Epithelial cell of esophagus (primary cell): ENCODE data around the gene CREB5.

Experiments used
- DNase-seq: peaks from one replicate; pipeline ENCODE4 v3.0.0; 2010; ENCODE audit warnings: low read depth
- H3K4me3 ChIP-seq: 2 replicates; pipeline ENCODE4 v1.5.1; 2011; ENCODE audit warnings: mild to moderate bottlenecking, low read length, control low read depth
- TF ChIP-seq, protein P1 (sequence below): IDR thresholded peaks from 2 replicates; pipeline ENCODE4 v1.5.1; 2011; ENCODE audit warnings: low read depth, mild to moderate bottlenecking, low read length, control low read depth, inconsistent platforms; ENCODE audit not compliant: insufficient read depth; ENCODE audit errors: missing control alignments

The CREB5 gene

DNA sequence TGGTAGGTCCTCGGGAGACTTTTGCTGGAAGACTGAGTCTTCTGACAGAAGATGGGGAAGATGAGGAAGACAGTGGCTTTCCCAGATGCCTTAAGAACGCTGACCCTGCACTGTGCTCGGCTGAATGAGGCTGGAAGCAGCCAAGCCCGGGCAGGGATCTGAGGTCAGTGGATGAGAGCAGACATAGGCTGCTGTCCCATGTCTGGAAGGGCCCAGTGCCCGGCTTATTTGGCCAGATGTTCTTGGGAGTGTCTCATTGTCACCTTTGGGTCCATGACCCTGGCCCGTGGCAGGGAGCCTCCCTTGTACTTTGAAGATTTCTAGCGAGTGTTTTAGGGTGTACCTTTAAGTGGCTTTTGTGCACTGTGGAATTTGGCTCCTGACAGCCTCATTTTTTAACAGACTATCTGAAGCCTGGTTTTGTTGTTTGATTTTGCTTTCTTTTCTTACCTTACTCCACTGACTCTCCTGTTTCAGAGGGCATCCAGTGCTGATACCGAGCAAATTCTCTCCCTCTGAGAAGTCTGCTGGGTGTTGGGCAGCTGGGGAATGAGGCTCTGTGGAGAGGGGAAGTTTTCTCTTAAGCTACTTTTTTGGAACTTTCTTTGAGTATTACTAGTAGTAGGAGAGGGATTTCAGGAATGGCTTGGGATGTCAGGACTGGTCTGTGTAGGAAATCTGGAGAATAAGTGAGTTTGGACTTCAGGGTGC lies 61.4 kb downstream of the CREB5 start:
- TF ChIP-seq, protein P1, sequence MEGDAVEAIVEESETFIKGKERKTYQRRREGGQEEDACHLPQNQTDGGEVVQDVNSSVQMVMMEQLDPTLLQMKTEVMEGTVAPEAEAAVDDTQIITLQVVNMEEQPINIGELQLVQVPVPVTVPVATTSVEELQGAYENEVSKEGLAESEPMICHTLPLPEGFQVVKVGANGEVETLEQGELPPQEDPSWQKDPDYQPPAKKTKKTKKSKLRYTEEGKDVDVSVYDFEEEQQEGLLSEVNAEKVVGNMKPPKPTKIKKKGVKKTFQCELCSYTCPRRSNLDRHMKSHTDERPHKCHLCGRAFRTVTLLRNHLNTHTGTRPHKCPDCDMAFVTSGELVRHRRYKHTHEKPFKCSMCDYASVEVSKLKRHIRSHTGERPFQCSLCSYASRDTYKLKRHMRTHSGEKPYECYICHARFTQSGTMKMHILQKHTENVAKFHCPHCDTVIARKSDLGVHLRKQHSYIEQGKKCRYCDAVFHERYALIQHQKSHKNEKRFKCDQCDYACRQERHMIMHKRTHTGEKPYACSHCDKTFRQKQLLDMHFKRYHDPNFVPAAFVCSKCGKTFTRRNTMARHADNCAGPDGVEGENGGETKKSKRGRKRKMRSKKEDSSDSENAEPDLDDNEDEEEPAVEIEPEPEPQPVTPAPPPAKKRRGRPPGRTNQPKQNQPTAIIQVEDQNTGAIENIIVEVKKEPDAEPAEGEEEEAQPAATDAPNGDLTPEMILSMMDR: no peak
- no peak overlapping the region for H3K4me3 ChIP-seq
- DNase-seq: no peak

DNA sequence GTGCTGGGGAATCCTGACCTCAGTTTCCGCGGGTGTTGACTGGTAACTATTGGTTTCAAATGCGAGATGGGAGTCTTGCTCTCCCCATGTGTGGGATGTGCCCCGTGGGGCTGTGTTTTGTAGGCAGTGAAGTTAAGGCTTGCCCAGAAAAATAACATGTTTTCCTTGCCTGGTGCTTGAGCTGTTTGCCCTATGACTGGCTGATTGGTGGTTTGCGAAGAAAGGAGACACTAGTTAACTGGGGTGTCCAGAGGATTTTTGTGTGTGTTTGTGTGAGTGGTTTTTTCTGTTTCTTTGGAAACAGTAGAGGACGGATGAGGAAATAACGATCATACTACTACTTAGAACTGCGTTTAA lies 61.9 kb downstream of the CREB5 start:
- TF ChIP-seq, protein P1: no peak
- no peak for DNase-seq
- H3K4me3 ChIP-seq: no peak overlapping the region

DNA sequence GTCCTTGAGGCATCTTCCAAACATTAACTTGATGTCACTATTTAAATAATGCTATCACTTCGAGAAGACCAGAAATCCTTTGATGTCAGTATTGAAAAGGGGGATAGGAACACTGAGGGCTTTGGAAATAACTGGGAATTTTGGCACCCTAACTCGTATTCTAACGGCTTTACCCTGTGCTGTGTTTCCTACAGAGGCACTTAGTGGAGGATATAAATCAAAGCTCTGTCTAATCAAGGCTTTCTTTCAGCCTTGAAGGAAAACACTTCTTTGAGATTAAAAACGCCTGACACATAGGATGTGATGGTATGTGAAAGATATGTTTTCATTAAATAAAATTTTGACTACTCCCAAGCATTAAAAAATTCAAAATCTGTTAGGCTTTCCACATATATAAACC lies 62.3 kb downstream of the CREB5 start:
- TF ChIP-seq, protein P1: no peak
- no peak overlapping the region for H3K4me3 ChIP-seq
- no peak for DNase-seq

DNA sequence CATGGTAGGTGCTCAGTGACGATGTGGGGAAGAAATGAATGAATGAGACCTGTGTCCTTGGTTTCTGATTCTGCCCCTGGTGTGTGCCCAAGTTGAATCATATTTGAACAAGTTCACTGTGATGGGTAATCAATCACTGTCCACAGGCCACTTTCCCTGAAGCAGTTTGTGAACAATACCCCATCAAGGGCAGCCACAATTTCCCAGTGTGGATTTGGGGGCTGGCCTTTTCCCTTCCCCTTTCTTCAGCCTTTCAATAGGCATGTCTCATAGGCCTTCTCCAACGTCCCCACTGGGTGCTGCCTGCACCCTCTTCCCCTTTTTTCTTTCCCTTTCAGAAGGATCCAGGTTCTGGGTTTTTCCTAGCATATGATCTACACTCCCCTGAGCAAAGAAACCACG lies 64.7 kb downstream of the CREB5 start:
- TF ChIP-seq, protein P1: no peak
- no peak overlapping the region for H3K4me3 ChIP-seq
- DNase-seq: no peak

DNA sequence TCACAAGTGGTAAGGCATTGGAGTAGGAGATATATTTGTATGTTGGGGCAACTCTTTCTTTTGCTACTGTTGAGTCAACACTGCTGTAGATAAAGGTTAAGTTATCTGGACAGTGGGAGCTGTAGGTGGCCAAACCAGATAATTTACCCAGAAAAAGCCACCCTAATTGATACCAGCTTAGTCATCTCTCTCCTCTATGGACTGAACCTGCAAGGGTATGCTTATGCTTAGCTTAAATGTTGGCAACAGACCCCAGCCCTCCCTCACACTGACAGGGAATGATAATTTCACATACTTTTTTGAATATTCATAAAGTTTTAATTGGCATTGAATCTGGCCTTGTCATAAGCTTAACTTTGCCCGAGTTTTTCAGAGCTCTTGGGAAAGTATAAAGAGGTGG lies 66.3 kb downstream of the CREB5 start:
- TF ChIP-seq, protein P1: no peak
- no peak overlapping the region for H3K4me3 ChIP-seq
- no peak for DNase-seq

DNA sequence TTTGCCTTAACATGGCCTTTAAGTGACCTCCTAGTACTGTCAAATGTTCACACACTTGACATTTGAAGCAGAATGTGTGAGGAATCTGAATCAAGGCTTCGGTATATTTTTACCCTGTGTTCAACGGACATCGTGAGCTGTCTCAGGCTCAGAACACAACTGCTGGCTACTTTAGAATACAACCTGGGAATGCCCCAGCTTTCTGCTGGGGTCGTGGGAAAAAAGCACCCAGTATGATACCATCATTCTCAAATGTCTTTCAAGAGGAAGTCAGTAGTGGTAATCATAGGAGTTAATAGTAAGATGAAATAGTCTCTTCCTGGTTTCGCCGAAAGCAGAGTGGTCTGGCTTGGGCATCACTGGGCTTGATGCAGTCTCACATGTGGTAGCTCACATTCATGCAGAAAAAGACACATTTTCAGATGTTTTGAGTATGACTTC lies 67.2 kb downstream of the CREB5 start:
- no peak for DNase-seq
- H3K4me3 ChIP-seq: no peak overlapping the region
- TF ChIP-seq, protein P1: no peak

DNA sequence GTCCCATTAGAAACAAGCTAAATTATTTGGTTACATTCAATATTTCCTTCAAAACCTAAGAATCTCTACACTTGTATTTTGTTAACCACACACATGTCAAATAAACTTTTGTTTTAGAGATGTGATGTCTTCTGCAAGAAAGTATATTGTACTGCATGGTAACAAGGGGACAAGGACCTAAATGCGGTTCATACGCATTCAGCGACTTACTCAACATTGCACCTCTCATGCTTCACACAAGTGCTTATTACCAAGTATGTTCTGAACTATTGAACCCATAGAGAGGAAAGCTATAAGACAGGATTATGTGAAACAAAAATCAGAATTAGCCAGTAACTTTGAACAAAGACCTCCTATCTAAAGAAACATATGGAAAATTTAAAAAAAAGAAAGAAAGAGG lies 68.3 kb downstream of the CREB5 start:
- DNase-seq: no peak
- TF ChIP-seq, protein P1: no peak
- no peak overlapping the region for H3K4me3 ChIP-seq
